Stimulated activated CD4-positive, alpha-beta T cell treated with anti-CD3 and anti-CD28 coated beads, TNF-alpha, amount 100 ng/mL, for 48 hours (primary cell): Measurements from ENCODE around the gene ZNF148.

Experiments used
- DNase-seq, 3 donors: peaks; one replicate each; pipeline ENCODE4 v3.0.0-alpha.2; 2020; ENCODE audit warnings: low read depth in 3 of 3

Gene ZNF148

DNA sequence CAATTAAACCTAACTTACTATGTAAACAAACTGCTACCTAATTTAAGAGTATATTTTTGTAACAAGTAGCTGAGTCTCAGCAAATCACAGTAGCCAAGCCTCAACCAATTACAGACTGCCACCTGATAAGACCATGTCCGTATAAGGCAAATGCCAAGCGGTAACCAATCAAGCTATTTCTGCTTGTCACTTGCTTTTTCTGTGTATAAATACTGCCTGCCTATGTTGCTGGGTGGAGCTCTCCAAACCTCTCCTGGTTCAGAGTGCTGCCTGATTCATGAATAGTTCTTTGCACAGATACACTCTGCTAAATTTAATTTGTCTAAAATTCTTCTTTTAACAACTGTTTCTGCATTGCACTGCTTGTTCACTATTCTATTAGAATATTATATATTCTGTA, 42.6 kb downstream of the ZNF148 start:
- DNase-seq = no peak

DNA sequence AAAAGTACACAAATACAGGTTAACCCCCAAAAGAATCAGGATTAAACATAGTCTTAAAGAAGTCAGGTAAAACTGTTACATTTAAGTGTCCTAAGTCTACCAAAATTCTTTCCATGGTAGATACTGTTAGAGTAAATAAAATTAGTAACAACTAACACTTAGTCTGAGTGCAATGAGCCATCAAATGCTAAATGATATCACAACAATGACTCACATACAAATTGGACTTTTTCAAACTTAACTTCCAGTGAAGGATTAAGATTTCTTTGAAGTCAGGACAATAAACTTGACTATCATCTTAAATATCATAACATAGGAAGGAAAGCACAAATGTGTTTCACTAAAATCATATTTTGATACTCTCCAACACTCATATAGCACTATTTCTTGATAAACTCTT, 43.9 kb downstream of the ZNF148 start:
- no peak for DNase-seq

DNA sequence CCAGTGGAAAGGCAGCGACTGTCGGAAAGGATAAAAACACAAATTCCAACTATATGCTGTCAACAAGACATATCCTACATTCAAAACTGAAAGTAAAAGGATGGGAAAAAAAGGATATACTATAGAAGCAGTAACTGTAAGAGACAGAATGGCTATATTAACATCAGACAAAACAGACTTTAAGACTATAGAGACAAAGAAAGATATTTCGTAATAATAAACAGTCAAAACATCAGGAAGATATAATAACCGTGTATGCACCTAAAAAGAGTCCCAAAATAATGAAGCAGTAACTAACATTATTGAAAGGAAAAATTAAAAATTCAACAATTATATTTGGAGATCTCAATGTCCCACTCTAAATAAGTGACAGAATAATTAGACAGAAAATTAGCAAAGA, 48.2 kb downstream of the ZNF148 start:
- no peak for DNase-seq

DNA sequence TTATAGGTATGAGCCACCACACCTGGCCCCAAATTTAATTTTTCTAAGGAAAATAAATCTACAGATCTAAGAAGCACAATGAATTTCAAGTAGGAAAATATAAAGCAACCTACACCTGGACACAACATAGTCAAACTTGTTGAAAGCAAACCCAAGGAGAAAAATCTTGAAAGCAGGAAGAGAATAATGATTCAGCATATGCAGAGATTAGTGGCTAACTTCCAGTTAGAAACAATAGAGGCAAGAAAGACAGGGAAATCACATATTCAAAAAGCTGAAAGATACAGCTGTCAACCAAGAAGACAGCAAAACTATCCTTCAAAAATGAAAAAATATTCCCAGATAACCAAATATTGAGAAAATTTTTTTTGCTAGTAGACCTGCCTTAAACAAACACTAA, 49.4 kb downstream of the ZNF148 start:
- no peak for DNase-seq

DNA sequence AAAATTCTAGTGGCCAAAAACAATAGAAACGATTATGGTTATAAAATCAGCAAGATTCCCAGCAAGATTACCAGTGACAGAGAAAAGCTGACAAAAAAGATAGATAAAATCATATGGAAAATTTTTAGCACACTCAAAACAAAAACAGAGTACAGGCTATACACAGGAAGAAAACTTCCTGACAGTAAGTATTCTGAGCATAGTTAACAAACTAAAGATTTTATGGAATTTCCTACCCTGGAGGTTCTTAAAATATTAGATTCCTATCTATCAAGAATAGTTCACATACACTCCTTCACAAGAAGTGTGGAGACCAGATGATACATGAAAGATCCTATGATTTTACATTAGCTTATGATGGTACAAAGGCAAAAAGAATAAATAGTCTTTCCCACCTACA, 50.8 kb downstream of the ZNF148 start:
- no peak for DNase-seq

DNA sequence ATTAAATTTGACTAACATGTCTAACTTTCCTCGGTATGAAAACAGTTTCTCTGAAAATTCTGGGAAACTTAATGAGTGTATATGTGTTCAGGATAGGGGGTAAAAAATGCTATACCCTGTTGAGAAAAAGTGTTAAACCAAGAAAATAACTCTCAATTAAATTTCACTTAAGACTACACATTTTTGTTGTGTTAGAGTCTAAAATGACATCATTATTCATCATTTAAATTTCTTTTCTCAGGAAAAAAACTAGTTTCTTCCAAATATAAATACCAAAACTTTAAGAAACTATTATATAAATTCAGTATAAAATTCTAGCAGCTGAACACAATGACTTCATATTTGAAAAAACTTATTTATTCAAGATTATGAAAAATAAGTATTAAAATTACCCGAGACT, 52.2 kb downstream of the ZNF148 start:
- DNase-seq = no peak

DNA sequence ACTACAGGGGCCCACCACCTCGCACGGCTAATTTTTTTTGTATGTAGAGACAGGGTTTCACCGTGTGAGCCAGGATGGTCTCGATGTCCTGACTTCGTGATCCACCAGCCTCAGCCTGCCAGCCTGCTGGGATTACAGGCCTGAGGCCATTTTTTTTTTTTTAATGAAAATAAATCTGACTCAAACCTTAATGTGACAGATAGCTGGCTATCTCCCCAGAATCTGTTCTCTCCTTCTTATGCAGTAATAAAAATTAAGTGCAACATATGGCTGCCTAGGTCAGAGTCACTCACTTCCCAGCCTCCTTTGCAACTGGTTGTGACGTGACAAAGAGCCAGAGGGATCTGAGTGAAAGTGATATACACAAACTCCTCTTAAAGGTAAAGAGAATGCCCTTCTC, 53.0 kb downstream of the ZNF148 start:
- no peak for DNase-seq

DNA sequence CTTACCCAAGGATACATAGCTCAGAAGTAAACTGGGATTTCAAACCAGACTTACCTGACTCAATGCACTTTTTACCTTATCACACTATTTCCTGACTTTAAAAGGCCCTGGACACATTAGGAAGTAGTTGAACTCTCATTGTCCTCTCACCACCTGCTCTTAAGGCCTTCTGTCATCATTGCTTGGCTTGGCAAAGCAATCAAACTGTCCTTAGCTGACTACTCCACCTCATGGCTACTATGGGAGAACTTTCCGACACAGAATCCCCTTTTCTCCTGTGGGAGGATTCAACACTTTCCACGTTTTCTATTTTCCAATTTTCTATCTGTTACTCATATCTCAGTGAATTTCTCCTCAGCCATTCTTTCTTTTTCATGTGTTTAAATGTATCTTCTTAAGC, 55.4 kb downstream of the ZNF148 start:
- DNase-seq = no peak

DNA sequence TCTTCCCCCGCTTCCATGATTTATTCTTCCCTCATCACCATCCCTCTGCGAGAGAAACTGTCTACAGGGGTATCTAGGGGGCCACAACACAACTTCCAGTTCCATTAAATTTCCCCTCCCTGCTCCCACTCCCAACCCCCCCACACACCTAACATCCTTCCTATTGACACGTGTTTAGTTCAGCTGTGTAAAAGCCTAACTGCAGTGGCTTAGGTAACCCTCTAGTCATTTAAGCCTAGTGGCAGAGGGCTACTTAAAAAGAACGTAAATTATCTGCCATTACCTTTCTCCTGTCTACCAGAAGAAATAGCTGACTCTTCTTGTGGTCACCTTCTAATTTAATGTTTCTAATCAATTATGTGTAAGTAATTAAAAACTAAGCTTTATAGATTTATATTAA, 56.3 kb downstream of the ZNF148 start:
- no peak for DNase-seq

DNA sequence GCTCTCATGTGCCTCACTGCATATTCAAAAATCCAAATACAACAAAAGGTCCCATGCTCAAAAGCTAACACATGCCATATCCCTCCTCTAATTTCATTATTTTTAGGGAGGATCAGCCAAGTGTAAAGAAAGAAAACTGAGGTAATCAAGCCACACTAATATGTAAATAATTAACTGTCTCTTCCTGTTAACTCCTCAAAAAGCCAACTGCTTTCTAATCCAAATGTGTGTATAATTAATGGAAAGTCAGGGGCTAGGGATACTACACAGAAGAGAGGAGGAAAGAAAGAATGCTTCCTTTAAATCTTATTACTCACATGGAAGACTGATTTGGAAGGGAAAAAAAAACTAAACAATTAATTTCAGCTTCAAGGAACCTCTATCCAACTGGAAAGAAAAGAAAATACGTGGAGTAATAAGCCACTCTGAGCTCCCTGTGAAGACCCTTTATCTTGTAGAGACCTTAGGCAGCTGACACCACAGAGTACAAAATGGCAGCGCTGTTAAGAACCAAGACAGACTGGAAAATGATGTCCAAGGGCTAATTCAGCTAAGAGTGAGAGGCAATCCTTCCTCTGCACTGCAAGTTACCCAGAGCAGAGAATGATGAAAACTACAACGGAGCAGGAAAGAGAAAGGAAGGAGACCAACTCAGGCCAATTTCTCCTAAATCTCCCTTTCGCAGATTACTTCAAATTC, 56.8 kb downstream of the ZNF148 start:
- no peak for DNase-seq

DNA sequence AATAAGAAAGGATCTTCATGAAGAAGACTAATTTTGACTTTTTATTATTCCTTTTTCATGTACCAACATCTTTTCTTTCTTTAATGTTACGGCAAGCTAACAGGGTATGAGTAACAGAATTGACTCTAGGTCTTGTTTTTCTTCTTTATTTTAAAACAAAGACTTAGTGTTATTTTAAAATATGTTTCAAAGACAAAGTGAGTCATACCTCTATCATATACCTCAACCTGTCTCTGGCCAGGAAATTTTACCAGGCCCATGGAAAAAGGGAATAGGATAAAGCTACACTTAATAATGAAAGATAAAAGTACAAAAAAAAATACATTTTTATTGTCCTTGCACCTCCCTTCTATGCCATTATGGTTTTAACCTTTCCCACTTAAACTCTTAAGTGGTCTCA, 57.4 kb downstream of the ZNF148 start:
- DNase-seq = no peak

DNA sequence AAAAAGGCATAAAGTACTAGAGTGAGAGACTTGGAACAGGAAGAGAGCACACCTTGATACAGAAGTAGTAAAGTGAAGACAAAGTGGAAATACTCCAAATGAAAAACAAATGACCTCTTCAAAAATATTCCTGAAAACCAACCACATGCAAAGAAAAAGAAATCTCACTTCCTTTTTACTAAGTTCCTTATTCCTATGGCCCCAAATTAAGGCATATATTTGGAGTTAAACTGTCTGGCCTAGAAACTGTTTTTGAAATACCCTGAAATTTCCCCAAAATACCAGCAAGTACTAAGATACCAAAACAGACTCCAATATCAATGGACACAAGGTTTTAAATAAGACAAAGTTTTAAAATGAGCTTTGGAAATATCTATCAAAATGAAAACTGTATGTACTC, 58.2 kb downstream of the ZNF148 start:
- no peak for DNase-seq

DNA sequence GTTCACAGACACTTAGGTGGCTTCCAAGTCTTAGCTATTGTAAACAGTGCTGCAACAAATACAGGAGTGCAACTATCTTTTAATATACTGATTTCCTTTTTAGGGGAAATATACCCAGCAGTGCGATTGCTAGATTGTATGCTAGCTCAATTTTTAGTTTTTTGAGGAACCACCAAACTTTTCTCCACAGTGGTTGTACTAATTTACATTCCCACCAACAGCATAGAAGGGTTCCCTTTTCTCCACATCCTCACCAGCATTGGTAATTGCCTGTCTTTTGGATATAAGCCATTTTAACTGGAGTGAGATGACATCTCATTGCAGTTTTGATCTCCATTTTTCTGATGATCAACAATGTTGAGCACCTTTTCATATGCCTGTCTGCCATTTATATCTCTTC, 58.9 kb downstream of the ZNF148 start:
- DNase-seq = no peak

DNA sequence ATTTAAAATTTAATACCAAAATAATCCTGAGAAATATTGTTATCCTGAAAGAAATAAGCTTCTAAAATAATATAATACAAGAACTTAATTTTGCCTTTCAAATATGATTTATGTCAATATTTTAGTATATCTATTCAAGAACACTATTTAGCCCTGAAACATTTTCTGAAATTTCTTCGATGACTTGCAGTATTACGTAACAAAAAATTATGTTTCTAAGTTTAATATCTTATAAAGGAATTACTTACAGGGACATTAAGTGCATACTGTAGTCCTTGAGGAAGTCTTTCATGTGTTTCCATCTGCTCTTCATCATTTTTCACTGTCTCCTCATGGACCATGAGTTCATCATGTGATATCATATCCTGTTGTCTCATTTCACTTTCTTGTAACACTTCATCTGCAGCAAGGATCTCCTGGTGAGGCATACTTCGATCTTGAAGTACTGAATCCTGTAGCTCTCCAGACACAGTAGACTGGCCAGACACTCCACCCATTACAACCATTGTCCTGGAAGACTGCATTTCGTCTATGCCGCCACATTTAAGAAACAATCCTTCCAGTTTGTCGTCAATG, 62.0 kb downstream of the ZNF148 start:
- no peak for DNase-seq

DNA sequence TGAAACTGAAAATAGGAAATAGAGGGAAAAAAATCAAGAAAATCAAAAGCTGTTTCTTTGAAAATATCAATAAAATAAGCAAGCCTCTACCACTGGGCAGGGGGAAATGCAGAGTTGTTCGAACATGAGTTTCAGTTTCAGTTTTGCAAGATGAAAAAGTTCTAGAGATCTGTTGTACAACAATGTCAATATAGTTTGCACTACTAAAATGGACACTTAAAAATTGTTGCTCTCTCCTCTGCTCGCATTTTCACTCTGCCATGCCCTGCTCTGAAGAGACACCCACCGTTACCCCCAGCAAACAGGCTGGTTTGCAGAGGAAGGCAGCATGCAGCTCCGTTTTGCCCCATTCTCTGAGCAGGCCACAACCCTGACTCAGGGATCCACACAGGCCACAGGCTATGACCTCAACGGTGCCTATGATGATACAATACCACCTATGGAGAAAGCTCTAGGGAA, 64.5 kb downstream of the ZNF148 start:
- DNase-seq = peak; percentile 12 to 42 (median 29)

DNA sequence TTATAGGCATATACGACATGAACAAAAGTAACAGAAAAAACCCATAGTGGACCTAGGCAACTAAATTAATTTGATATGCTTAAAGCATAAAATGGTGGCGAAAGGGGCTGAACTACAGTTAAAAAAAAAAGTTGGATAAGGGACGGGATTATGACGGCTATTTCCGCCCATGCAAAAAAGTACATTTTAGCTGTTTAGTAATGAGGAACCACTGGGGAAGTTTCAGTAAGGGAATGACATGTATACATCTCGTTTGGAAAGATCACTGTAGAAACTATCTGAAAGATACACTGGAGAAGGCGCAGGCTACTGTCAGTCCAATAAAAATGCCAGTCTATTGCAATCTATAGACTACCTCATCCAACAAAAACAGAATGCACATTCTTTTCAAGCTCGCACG, 65.6 kb downstream of the ZNF148 start:
- DNase-seq = no peak

DNA sequence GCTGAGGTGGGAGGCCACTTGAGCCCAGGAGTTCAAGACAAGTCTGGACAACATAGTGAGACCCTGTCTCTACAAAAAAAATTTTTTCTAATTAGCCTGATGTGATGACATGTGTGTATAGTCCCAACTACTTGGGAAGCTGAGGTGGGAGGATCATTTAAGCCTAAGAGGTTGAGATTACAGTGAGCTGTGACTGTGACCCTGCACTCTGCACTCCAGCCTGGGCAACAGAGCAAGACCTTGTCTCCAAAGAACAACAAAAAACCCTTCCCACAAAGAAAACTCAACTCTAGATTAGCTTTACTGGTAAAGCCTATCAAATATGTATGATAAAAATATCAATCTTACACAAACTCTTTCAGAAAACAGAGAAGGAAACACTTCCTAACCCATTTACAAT, 68.5 kb downstream of the ZNF148 start:
- no peak for DNase-seq

DNA sequence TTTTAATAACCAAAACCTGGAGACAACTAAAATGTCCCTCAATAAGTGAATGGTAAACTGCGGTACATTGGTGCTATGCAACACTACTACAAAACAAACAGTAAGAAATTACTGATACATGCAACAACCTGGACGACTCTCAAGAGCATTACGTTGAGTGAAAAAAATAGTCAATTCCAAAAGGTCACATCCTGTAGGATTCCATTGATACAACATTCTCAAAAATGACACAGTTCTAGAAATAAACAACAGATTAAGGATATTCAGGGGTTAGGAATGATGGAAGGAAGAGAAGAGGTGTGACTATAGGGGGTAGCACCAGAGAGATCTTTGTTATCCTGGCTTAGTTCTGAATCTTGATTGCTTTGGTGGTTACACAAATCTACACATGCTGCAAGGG, 72.2 kb downstream of the ZNF148 start:
- DNase-seq = no peak

DNA sequence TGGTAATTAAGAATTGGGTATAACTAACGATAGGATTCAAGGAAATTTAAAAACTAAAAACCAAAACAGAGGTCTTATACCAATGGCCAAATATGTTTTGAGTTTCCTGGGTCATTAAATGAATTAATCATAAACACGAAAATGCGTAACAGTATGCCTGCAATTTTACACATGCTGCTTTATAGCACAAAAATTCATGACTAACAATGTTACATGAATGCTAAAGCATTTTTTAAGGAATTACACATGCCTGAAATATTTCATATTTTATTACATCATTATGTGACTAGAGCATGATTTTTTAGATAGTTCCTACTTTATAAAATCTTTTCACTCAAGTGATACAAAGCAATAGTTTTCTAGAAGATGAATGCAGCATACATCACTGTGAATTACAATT, 74.7 kb downstream of the ZNF148 start:
- DNase-seq = no peak

DNA sequence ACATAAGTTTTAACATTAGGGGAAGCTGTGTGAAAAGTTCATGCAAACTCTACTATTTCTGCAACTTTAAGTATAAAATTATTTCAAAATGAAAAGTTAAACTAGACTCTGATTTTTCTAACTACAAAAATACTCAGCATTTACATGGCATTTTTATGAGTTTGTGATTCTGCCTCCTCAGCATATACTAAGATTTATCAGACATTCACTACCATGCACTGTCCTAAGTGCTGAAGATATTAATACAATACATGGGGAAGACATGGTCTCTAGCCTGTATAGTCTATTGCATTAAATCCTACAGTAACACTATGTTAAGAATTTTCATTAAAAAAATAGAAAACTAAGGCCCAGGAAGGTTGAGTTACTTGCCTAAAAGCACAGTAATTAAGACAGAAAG, 80.7 kb downstream of the ZNF148 start:
- DNase-seq = no peak

DNA sequence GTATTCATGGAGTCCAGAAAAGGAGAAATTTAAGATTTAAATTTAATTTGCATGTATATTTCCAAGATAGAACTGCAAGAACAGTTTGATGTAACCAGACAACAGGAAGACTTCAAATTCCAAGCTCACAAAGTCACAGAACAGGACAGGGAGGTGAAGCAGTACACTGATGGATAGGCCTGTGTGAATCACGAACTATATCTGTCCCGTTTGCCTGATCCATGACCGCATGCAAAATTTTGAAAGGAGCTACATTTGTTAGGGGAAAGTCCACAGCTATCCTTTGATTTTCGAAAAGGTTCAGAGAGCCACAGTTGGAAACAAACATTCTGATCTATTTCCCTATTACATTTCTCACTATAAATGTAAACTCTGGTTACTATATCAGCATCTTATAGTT, 83.1 kb downstream of the ZNF148 start:
- DNase-seq = no peak

DNA sequence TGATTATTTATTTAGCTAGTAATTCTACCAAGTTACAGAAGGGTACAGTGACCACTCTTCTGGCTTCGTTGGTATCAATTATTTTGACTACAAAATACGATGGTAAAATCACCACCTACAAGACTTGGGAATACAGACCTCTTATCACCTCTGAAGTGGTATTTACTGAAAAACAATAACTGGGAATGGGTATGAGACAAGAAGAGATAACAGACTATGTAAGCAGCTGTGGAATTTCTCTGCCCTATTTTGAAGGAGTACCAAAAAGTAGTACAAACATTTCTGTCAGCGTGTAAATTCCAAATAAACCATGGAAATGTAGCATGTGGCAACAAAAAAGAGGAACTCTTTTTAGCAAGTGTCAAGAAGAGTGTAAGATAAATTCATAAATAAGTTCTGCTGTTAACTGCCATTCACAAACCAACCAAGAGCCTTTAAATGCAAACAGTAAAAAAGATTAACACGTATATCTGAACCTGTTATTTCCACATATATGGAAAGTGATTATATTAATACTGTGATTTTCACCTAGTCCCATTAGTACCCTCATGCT, 85.6 kb downstream of the ZNF148 start:
- no peak for DNase-seq

DNA sequence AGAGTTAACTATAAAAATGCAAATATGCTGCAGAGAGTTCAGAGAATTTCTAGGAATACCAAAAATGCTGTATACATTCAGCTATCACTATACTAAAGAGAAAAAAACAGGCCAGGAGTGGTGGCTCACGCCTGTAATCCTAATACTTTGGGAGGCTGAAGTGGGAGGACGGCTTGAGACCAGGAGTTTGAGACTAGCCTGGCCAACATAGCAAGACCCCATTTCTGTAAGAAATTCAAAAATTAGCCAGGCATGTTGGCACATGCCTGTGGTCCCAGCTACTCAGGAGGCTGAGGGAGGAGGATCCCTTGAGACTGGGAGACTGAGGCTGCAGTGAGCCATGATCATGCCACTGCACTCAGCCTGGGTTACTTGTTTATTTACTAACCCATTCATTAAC, 87.9 kb downstream of the ZNF148 start:
- no peak for DNase-seq

DNA sequence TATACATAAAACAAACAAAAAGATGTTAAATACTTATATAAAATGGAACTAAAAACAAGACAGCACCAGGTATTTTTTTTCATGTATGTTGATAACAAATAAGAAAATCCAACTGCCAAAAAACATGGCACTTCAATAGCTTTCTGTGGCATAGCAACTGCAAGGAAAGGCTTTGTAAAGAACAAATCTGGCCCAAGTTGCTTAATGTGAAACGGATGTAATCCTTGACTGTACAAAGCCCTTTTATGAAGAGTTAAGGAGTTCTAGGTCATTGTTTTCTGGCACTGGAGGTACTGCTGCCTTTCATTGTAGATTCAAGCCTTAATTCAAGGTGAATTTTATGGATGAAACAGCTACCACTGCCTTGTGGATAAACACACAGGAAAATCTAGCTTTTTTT, 93.7 kb downstream of the ZNF148 start:
- DNase-seq = no peak
